HCT116 (cell line): ENCODE results near the gene SMTN. TPM values are rescaled to one million over a fixed set of nuclear protein-coding genes. Genes with fewer than 3 reads are reported as not detected.

Experiments
- ATAC-seq: fragments of 200-7000 bp; cut with Tn5 transposase; 2 replicates; pipeline ENCODE4 v1.9.1; 2020; ENCODE audit warnings: mild to moderate bottlenecking, moderate library complexity
- BruUV-seq: library from RNA; stranded (reverse); fragments of 400-500 nt; replicated peaks from 2 replicates; lab custom pipeline; 2021; lab: Mats Ljungman, UMichigan
- CTCF ChIA-PET: fragments of 300-600 bp; sonication (Branson Sonifier 250); formaldehyde crosslinking; loops from one replicate; lab custom pipeline; 2021; ENCODE audit warnings: antibody characterized with exemption; lab: Charles Lee
- POLR2A ChIA-PET: fragments of 300-600, 350-600 bp; sonication (Branson Sonifier 250); formaldehyde crosslinking; loops from one replicate; lab custom pipeline; 2021; ENCODE audit warnings: antibody characterized with exemption; lab: Charles Lee
- RAD21 ChIA-PET, 2 experiments: fragments of 300-600 bp; sonication (Branson Sonifier 250); formaldehyde crosslinking; loops; one replicate each; lab custom pipeline; 2023; ENCODE audit warnings: low total read pairs in 2 of 2; ENCODE audit not compliant: uncharacterized antibody in 2 of 2, unreplicated experiment in 2 of 2, low non-redundant PET in 1 of 2; lab: Charles Lee
- DNase-seq: peaks from one replicate; pipeline ENCODE4 v3.0.0-alpha.2; 2010; ENCODE audit warnings: low read depth, low spot score
- H2AFZ ChIP-seq: fragments of 200-600 bp; shearing (Covaris generic), sonication (generic); 2 replicates; pipeline ENCODE4 v1.6.1; 2017; ENCODE audit warnings: low read depth, mixed run types, mixed read lengths, antibody characterized with exemption, low read length; ENCODE audit not compliant: poor library complexity, severe bottlenecking
- H3K27ac ChIP-seq: 2 replicates; pipeline ENCODE4 v1.5.1; 2012; ENCODE audit warnings: low read depth, low read length
- H3K27me3 ChIP-seq: fragments of 200-600 bp; sonication (generic); 2 replicates; pipeline ENCODE4 v1.6.1; 2016; ENCODE audit warnings: mixed run types, low read length, mixed read lengths; ENCODE audit not compliant: insufficient read depth
- H3K36me3 ChIP-seq, 2 experiments: fragments of 200-500 bp in 1 of 2; fragments of 200-600 bp in 1 of 2; sonication (Bioruptor generic) in 1 of 2; sonication (generic) in 1 of 2; 2 replicates each; pipeline versions ENCODE4 v1.5.1 to v1.6.1; 2014 to 2016; ENCODE audit warnings: low read length in 2 of 2, inconsistent platforms in 1 of 2, mixed read lengths in 1 of 2, mixed run types in 1 of 2; ENCODE audit not compliant: insufficient read depth in 2 of 2, control insufficient read depth in 1 of 2
- H3K4me1 ChIP-seq, 2 experiments: fragments of 200-600 bp in 1 of 2; sonication (generic) in 1 of 2; 2 replicates each; pipeline versions ENCODE4 v1.5.1 to v1.6.1; 2012 to 2017; ENCODE audit warnings: low read length in 2 of 2, inconsistent platforms in 1 of 2, mild to moderate bottlenecking in 1 of 2, mixed read lengths in 1 of 2, mixed run types in 1 of 2, moderate library complexity in 1 of 2; ENCODE audit not compliant: insufficient read depth in 2 of 2, control insufficient read depth in 1 of 2
- H3K4me2 ChIP-seq: fragments of 200-600 bp; sonication (generic); 2 replicates; pipeline ENCODE4 v1.6.1; 2017; ENCODE audit warnings: mixed run types, low read length, mixed read lengths
- H3K4me3 ChIP-seq, 2 experiments: fragments of 200-600 bp in 1 of 2; sonication (generic) in 1 of 2; replicated peaks in 1 of 2; 2 replicates each; pipeline ENCODE4 v1.5.1; 2011 to 2016; ENCODE audit warnings: low read length in 2 of 2, control low read depth in 1 of 2, low read depth in 1 of 2, mild to moderate bottlenecking in 1 of 2, mixed read lengths in 1 of 2, mixed run types in 1 of 2
- H3K79me2 ChIP-seq: fragments of 200-600 bp; sonication (generic); 2 replicates; pipeline ENCODE4 v1.6.1; 2017; ENCODE audit warnings: mild to moderate bottlenecking, mixed run types, low read length, moderate library complexity, mixed read lengths; ENCODE audit not compliant: insufficient read depth
- H3K9ac ChIP-seq: fragments of 200-600 bp; sonication (generic); 2 replicates; pipeline ENCODE4 v1.6.1; 2016; ENCODE audit warnings: low read length, mixed read lengths
- H3K9me2 ChIP-seq: fragments of 200-600 bp; sonication (generic), shearing (Covaris generic); 2 replicates; pipeline ENCODE4 v1.6.1; 2017; ENCODE audit warnings: mixed run types, mild to moderate bottlenecking, moderate library complexity; ENCODE audit not compliant: insufficient read depth
- H3K9me3 ChIP-seq, 2 experiments: fragments of 200-500 bp in 1 of 2; fragments of 200-600 bp in 1 of 2; sonication (Bioruptor generic) in 1 of 2; sonication (generic) in 1 of 2; 2 replicates each; pipeline ENCODE4 v1.6.1; 2014 to 2017; ENCODE audit warnings: low read length in 2 of 2, mixed read lengths in 2 of 2, inconsistent platforms in 1 of 2, low read depth in 1 of 2, mild to moderate bottlenecking in 1 of 2, mixed run types in 1 of 2, moderate library complexity in 1 of 2; ENCODE audit not compliant: control insufficient read depth in 1 of 2, insufficient read depth in 1 of 2
- H4K20me1 ChIP-seq: fragments of 200-600 bp; sonication (generic), shearing (Covaris generic); 2 replicates; pipeline ENCODE4 v1.6.1; 2017; ENCODE audit warnings: mixed run types, mild to moderate bottlenecking, moderate library complexity; ENCODE audit not compliant: insufficient read depth
- CBX3 ChIP-seq: IDR thresholded peaks from 2 replicates; pipeline ENCODE4 v1.6.1; 2012; ENCODE audit warnings: low read depth
- CTCF ChIP-seq, 3 experiments: fragments of 200-600 bp in 1 of 3; sonication (generic) in 1 of 3; IDR thresholded peaks in 2 of 3; conservative IDR thresholded peaks in 1 of 3; 2 replicates each; pipeline ENCODE4 v1.5.1; 2012 to 2017; ENCODE audit warnings: low read depth in 2 of 3, low read length in 2 of 3, antibody characterized with exemption in 1 of 3, borderline replicate concordance in 1 of 3, control low read depth in 1 of 3, mild to moderate bottlenecking in 1 of 3, mixed read lengths in 1 of 3, mixed run types in 1 of 3, moderate library complexity in 1 of 3; ENCODE audit not compliant: insufficient read depth in 1 of 3
- EGR1 ChIP-seq: IDR thresholded peaks from 2 replicates; pipeline ENCODE4 v1.6.1; 2012; ENCODE audit warnings: low read depth
- MAX ChIP-seq: IDR thresholded peaks from 2 replicates; pipeline ENCODE4 v1.6.1; 2012
- POLR2AphosphoS5 ChIP-seq: IDR thresholded peaks from 2 replicates; pipeline ENCODE4 v1.6.1; 2011; ENCODE audit warnings: mild to moderate bottlenecking, low read depth, low read length, moderate library complexity
- RAD21 ChIP-seq: IDR thresholded peaks from 2 replicates; pipeline ENCODE4 v1.6.1; 2012; ENCODE audit warnings: low read depth, mild to moderate bottlenecking
- SIN3A ChIP-seq: IDR thresholded peaks from 2 replicates; pipeline ENCODE4 v1.6.1; 2012; ENCODE audit warnings: low read depth
- SP1 ChIP-seq: IDR thresholded peaks from 2 replicates; pipeline ENCODE4 v1.6.1; 2012; ENCODE audit warnings: low read depth
- SRF ChIP-seq: IDR thresholded peaks from 2 replicates; pipeline ENCODE4 v1.6.1; 2012; ENCODE audit warnings: low read depth
- intact Hi-C: fragments of 100-400 bp; cut with micrococcal nuclease; formaldehyde crosslinking; loops from 2 replicates; pipeline ENCODE4 v1.10.0; 2022
- total RNA-seq: library from RNA; stranded (reverse); gene quantifications from one replicate; pipeline ENCODE4 v1.2.1, GENCODE V29; 2021; ENCODE audit not compliant: unreplicated experiment
- TF ChIP-seq, protein P1 (sequence below): IDR thresholded peaks from 2 replicates; pipeline ENCODE4 v1.6.1; 2012; ENCODE audit warnings: low read depth

Gene SMTN
- total RNA-seq, 1 experiment from 2014 or later = 148 TPM

DNA sequence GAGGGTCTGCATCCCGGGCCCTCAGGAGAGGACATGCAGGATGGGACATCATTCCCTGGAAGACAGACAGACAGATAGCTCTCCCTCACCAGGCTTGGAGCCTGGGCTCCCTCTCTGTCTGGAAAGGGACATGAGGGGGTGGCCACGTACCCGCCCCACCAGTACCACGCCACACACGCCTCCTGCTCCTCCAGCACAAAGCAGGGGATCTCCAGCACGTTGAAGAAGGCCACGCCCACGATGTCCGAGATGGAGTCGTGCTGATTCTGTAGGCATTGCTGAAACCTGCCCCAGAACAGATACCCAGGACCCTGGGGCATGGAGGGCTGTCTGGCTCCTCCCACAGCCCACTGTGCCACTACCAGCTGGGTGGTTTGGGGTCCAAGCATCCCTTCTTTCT is 57.0 kb downstream of the SMTN start (continued):
- no peak for TF ChIP-seq MAX
- no peak for TF ChIP-seq EGR1
- TF ChIP-seq SIN3A = no peak

- Histone ChIP-seq H3K4me1 (peaks cover 0 to 2% of the 10 kb centered on the region in 2 experiments; a peak in 2 of 4 replicates), H4K20me1 (no peaks in the 10 kb centered on the region), H3K9me3 (no peaks in the 10 kb centered on the region), H3K4me3 (no peak overlapping the region), H3K27ac (no peak overlapping the region), H2AFZ (no peak overlapping the region), H3K36me3 (no peaks in the 10 kb centered on the region)
- DNase-seq (no peak), ATAC-seq (no peak)
- intact Hi-C loops = no loop called here
- POLR2A ChIA-PET = interaction anchor here (0.6 kb wide), 1 partner anchor 58 kb away, joined by 5 read pairs; the partner anchor contains the start of gene SMTN
- CTCF ChIA-PET = interaction anchor here (1.3 kb wide), 1 partner anchor 32 kb away, joined by 3 read pairs; the partner anchor contains the start of gene SELENOM
- TF ChIP-seq RAD21 (no peak), CBX3 (no peak), CTCF (IDR thresholded peaks at IDR 0.05 in 2 of 3, conservative IDR thresholded peaks at IDR 0.05 in 1 of 3; ENCODE audit: borderline replicate concordance in 1 of 3, insufficient read depth in 1 of 3, low read depth in 2 of 3, low read length in 2 of 3) (no peak), SRF (no peak), SP1 (no peak), POLR2AphosphoS5 (no peak)
- TF ChIP-seq, protein P1, sequence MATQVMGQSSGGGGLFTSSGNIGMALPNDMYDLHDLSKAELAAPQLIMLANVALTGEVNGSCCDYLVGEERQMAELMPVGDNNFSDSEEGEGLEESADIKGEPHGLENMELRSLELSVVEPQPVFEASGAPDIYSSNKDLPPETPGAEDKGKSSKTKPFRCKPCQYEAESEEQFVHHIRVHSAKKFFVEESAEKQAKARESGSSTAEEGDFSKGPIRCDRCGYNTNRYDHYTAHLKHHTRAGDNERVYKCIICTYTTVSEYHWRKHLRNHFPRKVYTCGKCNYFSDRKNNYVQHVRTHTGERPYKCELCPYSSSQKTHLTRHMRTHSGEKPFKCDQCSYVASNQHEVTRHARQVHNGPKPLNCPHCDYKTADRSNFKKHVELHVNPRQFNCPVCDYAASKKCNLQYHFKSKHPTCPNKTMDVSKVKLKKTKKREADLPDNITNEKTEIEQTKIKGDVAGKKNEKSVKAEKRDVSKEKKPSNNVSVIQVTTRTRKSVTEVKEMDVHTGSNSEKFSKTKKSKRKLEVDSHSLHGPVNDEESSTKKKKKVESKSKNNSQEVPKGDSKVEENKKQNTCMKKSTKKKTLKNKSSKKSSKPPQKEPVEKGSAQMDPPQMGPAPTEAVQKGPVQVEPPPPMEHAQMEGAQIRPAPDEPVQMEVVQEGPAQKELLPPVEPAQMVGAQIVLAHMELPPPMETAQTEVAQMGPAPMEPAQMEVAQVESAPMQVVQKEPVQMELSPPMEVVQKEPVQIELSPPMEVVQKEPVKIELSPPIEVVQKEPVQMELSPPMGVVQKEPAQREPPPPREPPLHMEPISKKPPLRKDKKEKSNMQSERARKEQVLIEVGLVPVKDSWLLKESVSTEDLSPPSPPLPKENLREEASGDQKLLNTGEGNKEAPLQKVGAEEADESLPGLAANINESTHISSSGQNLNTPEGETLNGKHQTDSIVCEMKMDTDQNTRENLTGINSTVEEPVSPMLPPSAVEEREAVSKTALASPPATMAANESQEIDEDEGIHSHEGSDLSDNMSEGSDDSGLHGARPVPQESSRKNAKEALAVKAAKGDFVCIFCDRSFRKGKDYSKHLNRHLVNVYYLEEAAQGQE = no peak
- TF ChIP-seq, all 23 proteins: peak for 0
- Histone ChIP-seq H3K9me2 (no peaks in the 10 kb centered on the region), H3K27me3 (no peaks in the 10 kb centered on the region), H3K79me2 (no peaks in the 10 kb centered on the region), H3K9ac (no peak overlapping the region), H3K4me2 (no peak overlapping the region)
- RAD21 ChIA-PET = no interaction called here
- BruUV-seq = no TSS peak
Measured at GRCh38 chr22:31139066-31139465, 57.9 kb downstream of the SMTN start.
